Transverse colon (tissue), 4 donors: ENCODE data around the gene ZNF581.

Experiments
- EP300 ChIP-seq: sonication (generic); formaldehyde crosslinking; IDR thresholded peaks from one replicate; pipeline ENCODE4 v1.6.1; 2017; ENCODE audit warnings: antibody characterized with exemption, low read depth
- POLR2A ChIP-seq: fragments of 450-650 bp; IDR thresholded peaks from one replicate; pipeline ENCODE4 v1.6.1; 2016; ENCODE audit warnings: antibody characterized with exemption, mild to moderate bottlenecking, moderate library complexity
- POLR2AphosphoS5 ChIP-seq, 3 donors: sonication (generic); formaldehyde crosslinking; IDR thresholded peaks; one replicate each; pipeline ENCODE4 v1.6.1; 2016; ENCODE audit warnings: antibody characterized with exemption in 3 of 3
- TF ChIP-seq, protein P1 (sequence below), 5 experiments: fragments of 200-600 bp in 3 of 5; fragments of 450-650 bp in 2 of 5; sonication (generic) in 3 of 5; IDR thresholded peaks; 1 replicate in 2 of 5; 2 replicates in 3 of 5; pipeline ENCODE4 v1.5.1; 2016 to 2017; ENCODE audit warnings: antibody characterized with exemption in 5 of 5, inconsistent platforms in 3 of 5, mild to moderate bottlenecking in 2 of 5, moderate library complexity in 1 of 5

DNA sequence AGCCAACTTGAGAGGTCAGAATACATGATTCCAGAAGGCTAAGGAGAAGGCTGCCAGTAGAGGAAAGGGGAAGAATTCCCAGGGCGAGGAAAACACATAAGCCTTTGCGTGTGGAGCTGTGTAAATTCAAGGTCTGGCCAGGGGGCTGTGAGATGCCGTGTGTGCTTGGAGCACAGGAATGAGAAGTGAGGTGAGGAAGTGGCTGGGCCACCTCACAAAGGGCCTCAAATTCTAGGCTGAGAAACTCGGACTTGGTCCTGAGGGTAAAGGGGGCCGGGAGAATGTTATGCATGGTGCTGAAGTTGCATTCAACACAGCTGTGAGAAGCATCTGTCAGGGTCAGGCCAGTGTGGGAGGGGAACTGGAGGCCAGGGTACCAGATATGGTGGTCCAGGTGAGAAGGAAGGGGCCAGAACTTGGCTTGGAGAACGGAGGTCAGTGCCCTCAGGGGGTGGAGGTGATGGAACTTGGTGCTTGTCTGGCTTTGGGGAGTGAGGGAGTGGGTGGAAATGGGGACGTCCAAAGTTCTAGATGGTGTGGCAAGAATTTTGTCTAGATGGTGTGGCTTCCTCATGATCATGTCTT is 7.5 kb upstream of the ZNF581 start:
- TF ChIP-seq, protein P1, sequence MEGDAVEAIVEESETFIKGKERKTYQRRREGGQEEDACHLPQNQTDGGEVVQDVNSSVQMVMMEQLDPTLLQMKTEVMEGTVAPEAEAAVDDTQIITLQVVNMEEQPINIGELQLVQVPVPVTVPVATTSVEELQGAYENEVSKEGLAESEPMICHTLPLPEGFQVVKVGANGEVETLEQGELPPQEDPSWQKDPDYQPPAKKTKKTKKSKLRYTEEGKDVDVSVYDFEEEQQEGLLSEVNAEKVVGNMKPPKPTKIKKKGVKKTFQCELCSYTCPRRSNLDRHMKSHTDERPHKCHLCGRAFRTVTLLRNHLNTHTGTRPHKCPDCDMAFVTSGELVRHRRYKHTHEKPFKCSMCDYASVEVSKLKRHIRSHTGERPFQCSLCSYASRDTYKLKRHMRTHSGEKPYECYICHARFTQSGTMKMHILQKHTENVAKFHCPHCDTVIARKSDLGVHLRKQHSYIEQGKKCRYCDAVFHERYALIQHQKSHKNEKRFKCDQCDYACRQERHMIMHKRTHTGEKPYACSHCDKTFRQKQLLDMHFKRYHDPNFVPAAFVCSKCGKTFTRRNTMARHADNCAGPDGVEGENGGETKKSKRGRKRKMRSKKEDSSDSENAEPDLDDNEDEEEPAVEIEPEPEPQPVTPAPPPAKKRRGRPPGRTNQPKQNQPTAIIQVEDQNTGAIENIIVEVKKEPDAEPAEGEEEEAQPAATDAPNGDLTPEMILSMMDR (IDR thresholded peaks at IDR 0.05): no peak
- TF ChIP-seq POLR2A (no peak), POLR2AphosphoS5 (IDR thresholded peaks at IDR 0.05) (no peak), EP300 (no peak)
